GM12878 (cell line): Measurements from ENCODE around the gene NARF. TPM values are rescaled to one million over a fixed set of nuclear protein-coding genes. Genes with fewer than 3 reads are reported as not detected.

ENCODE experiments used
- ATAC-seq: fragments of 200-7000 bp; cut with Tn5 transposase; 3 replicates; pipeline ENCODE4 v1.9.1; 2020; ENCODE audit warnings: mild to moderate bottlenecking, moderate library complexity
- BruUV-seq: library from RNA; stranded (reverse); fragments of 400-500 nt; replicated peaks from 2 replicates; lab custom pipeline; 2021; lab: Mats Ljungman, UMichigan
- CTCF ChIA-PET: fragments of 300-600 bp; sonication (Branson Sonifier 250); formaldehyde crosslinking; extraction: SDS; loops from one replicate; lab custom pipeline; 2021; ENCODE audit warnings: inconsistent platforms; lab: Yijun Ruan, JAX
- POLR2A ChIA-PET: fragments of 350-600 bp; formaldehyde crosslinking; extraction: SDS; loops from one replicate; lab custom pipeline; 2021; ENCODE audit warnings: inconsistent platforms; lab: Charles Lee
- RAD21 ChIA-PET: fragments of 300-600 bp; sonication (Branson Sonifier 250); formaldehyde crosslinking; loops from one replicate; lab custom pipeline; 2023; ENCODE audit warnings: antibody characterized with exemption; ENCODE audit not compliant: unreplicated experiment; lab: Charles Lee
- SMC1A ChIA-PET: fragments of 300-600 bp; sonication (Branson Sonifier 250); formaldehyde crosslinking; loops from one replicate; lab custom pipeline; 2023; ENCODE audit not compliant: unreplicated experiment, uncharacterized antibody; lab: Charles Lee
- DNase-seq: peaks from one replicate; pipeline ENCODE4 v3.0.0-alpha.2; 2011; ENCODE audit warnings: low read depth, low spot score
- FAIRE-seq: peaks from 3 replicates; lab custom pipeline; 2011; peaks lifted over from hg19 to GRCh38; lab: Jason Lieb, UNC
- H2AFZ ChIP-seq: 2 replicates; pipeline ENCODE4 v1.6.0; 2011; ENCODE audit warnings: low read depth, low read length, control low read depth; ENCODE audit not compliant: control insufficient read depth
- H3K27ac ChIP-seq: 2 replicates; pipeline ENCODE4 v1.5.1; 2011; ENCODE audit warnings: control low read depth; ENCODE audit not compliant: control insufficient read depth, insufficient read depth
- H3K27me3 ChIP-seq, 2 experiments: replicated peaks in 1 of 2; 2 replicates each; pipeline versions ENCODE4 v1.6.0 to v1.6.1; 2011; ENCODE audit warnings: low read length in 1 of 2; ENCODE audit not compliant: control insufficient read depth in 2 of 2, insufficient read depth in 2 of 2
- H3K36me3 ChIP-seq, 2 experiments: 2 replicates each; pipeline ENCODE4 v1.5.1; 2011; ENCODE audit warnings: low read length in 1 of 2; ENCODE audit not compliant: control insufficient read depth in 2 of 2, insufficient read depth in 2 of 2
- H3K4me1 ChIP-seq: 2 replicates; pipeline ENCODE4 v1.6.1; 2011; ENCODE audit warnings: mild to moderate bottlenecking, low read length, moderate library complexity, mixed read lengths; ENCODE audit not compliant: control insufficient read depth, insufficient read depth
- H3K4me2 ChIP-seq: 2 replicates; pipeline ENCODE4 v1.6.0; 2011; ENCODE audit warnings: control low read depth; ENCODE audit not compliant: control insufficient read depth, insufficient read depth
- H3K4me3 ChIP-seq: fragments of 200-600 bp; sonication (generic); 2 replicates; pipeline ENCODE4 v1.5.1; 2016
- H3K79me2 ChIP-seq: 2 replicates; pipeline ENCODE4 v1.6.0; 2011; ENCODE audit warnings: low read length; ENCODE audit not compliant: control insufficient read depth, insufficient read depth
- H3K9ac ChIP-seq: 2 replicates; pipeline ENCODE4 v1.8.0; 2011; ENCODE audit warnings: low read length, control low read depth, mixed read lengths; ENCODE audit not compliant: control insufficient read depth, insufficient read depth
- H3K9me3 ChIP-seq: replicated peaks from 3 replicates; pipeline ENCODE4 v1.5.1; 2011; ENCODE audit warnings: mild to moderate bottlenecking, low read length; ENCODE audit not compliant: control insufficient read depth, insufficient read depth
- H4K20me1 ChIP-seq: 2 replicates; pipeline ENCODE4 v1.6.0; 2011; ENCODE audit not compliant: control insufficient read depth, insufficient read depth
- BRCA1 ChIP-seq: IDR thresholded peaks from 2 replicates; pipeline ENCODE4 v1.6.1; 2011; ENCODE audit warnings: low read depth, low read length, improper control_type of control experiment
- CTCF ChIP-seq, 3 experiments: IDR thresholded peaks in 2 of 3; conservative IDR thresholded peaks in 1 of 3; 2 replicates each; pipeline ENCODE4 v1.5.1; 2011; ENCODE audit warnings: low read depth in 3 of 3, low read length in 3 of 3, mild to moderate bottlenecking in 3 of 3, control low read depth in 2 of 3, moderate library complexity in 2 of 3, inconsistent platforms in 1 of 3, mixed read lengths in 1 of 3; ENCODE audit not compliant: control insufficient read depth in 2 of 3, insufficient read depth in 1 of 3; ENCODE audit errors: extremely low read depth in 1 of 3
- HDAC6 ChIP-seq: fragments of 200-600 bp; sonication (generic); IDR thresholded peaks from one replicate; pipeline ENCODE4 v1.8.0; 2017; ENCODE audit warnings: antibody characterized with exemption; ENCODE audit not compliant: unreplicated experiment
- NRF1 ChIP-seq: conservative IDR thresholded peaks from 2 replicates; pipeline ENCODE4 v1.6.1; 2011; ENCODE audit warnings: mild to moderate bottlenecking, low read depth, low read length, improper control_type of control experiment
- PRDM15 ChIP-seq: fragments of 450-650 bp; formaldehyde crosslinking; IDR thresholded peaks from 2 replicates; pipeline ENCODE4 v1.4.0; 2020; ENCODE audit warnings: mild to moderate bottlenecking, moderate library complexity
- RBBP5 ChIP-seq: fragments of 200-600 bp; sonication (generic); conservative IDR thresholded peaks from 2 replicates; pipeline ENCODE4 v1.6.1; 2016
- SMC3 ChIP-seq: IDR thresholded peaks from 2 replicates; pipeline ENCODE4 v1.6.1; 2011; ENCODE audit warnings: low read length, improper control_type of control experiment, borderline replicate concordance
- STAT3 ChIP-seq: IDR thresholded peaks from 2 replicates; pipeline ENCODE4 v1.6.1; 2011; ENCODE audit warnings: low read depth, low read length, improper control_type of control experiment
- TARDBP ChIP-seq: IDR thresholded peaks from 2 replicates; pipeline ENCODE4 v1.6.1; 2016; ENCODE audit warnings: borderline replicate concordance
- ZBED1 ChIP-seq: IDR thresholded peaks from 2 replicates; pipeline ENCODE4 v1.6.1; 2016; ENCODE audit warnings: borderline replicate concordance
- ZBTB33 ChIP-seq: fragments of 450-650 bp; IDR thresholded peaks from 2 replicates; pipeline ENCODE4 v1.6.1; 2017; ENCODE audit warnings: mild to moderate bottlenecking
- ZBTB4 ChIP-seq: fragments of 450-650 bp; formaldehyde crosslinking; IDR thresholded peaks from 2 replicates; pipeline ENCODE4 v1.4.0; 2022; ENCODE audit warnings: mild to moderate bottlenecking, moderate library complexity
- ZNF274 ChIP-seq: IDR thresholded peaks from one replicate; pipeline ENCODE4 v1.8.0; 2011; ENCODE audit not compliant: insufficient read length, insufficient read depth
- ZNF622 ChIP-seq: fragments of 450-650 bp; IDR thresholded peaks from 2 replicates; pipeline ENCODE4 v1.6.1; 2017; ENCODE audit warnings: mild to moderate bottlenecking, inconsistent platforms
- WGBS: methylation state at CpG from one replicate; pipeline ENCODE4 v1.1.6; 2016; ENCODE audit warnings: low lambda C conversion rate; ENCODE audit not compliant: insufficient replicate concordance, insufficient coverage; ENCODE audit errors: missing lambda C conversion rate; 5-methylcytosine and 5-hydroxymethylcytosine counted together
- in situ Hi-C: fragments of 300-500 bp; cut with MboI; formaldehyde crosslinking; loops from 9 replicates; pipeline ENCODE4 v1.14.3; 2018; ENCODE audit warnings: mixed read lengths
- intact Hi-C: fragments of 100-400 bp; cut with micrococcal nuclease; formaldehyde crosslinking; loops from one replicate; pipeline ENCODE4 v1.14.2; 2022; ENCODE audit not compliant: unreplicated experiment
- polyA plus RNA-seq, 11 experiments: library from polyadenylated mRNA; depleted of rRNA in 4 of 11; unstranded in 6 of 11; stranded (reverse) in 5 of 11; fragments of >200 nt; fragmentation: Nextera tagmentation in 4 of 11; fragmentation: Illumina TruSeq in 1 of 11; extraction: Ambion mirVana in 4 of 11; extraction: Trizol in 1 of 11; gene quantifications; 1 replicate in 1 of 11; 2 replicates in 10 of 11; pipeline versions ENCODE4 v1.2.1 to v1.2.3, GENCODE V29; 2011 to 2016; ENCODE audit warnings: inconsistent platforms in 2 of 11, missing spikeins in 2 of 11, low read depth in 1 of 11
- total RNA-seq, 4 experiments: library from RNA; depleted of rRNA in 3 of 4; stranded (reverse); fragments of >200 nt in 3 of 4; fragmentation: Illumina TruSeq in 1 of 4; extraction: Trizol in 1 of 4; gene quantifications; 2 replicates each; pipeline versions ENCODE4 v1.2.1 to v1.2.3, GENCODE V29; 2013 to 2021

NARF gene
- total and polyA plus RNA-seq, 10 of the 15 experiments (the other 5 are each of a cell fraction or from before 2014, with no cell fraction given) = 16.7 to 126 (median 47.5) TPM

GRCh38 chr17:82502207-82502606 is 43.7 kb downstream of the NARF start:
- Histone ChIP-seq H3K36me3 (no peaks in the 10 kb centered on the region), H2AFZ (no peak overlapping the region), H3K4me1 (peaks cover 15% of the 10 kb centered on the region), H4K20me1 (no peaks in the 10 kb centered on the region), H3K9me3 (no peaks in the 10 kb centered on the region), H3K4me2 (peak overlapping the region; percentile 23; the same call in 1 of the 2 replicates), H3K4me3 (no peak overlapping the region), H3K27ac (no peak overlapping the region), H3K27me3 (no peaks in the 10 kb centered on the region), H3K79me2 (no peaks in the 10 kb centered on the region), H3K9ac (no peak overlapping the region)
- SMC1A ChIA-PET = no interaction called here
- no peak for ATAC-seq
- DNase-seq = no peak
- RAD21 ChIA-PET = interaction anchor here (0.7 kb wide), 1 partner anchor 48 kb away, joined by 3 read pairs; no protein-coding TSS in a partner anchor
- FAIRE-seq = no peak
- intact Hi-C loops = no loop called here
- no TSS peak for BruUV-seq
- WGBS = 45% methylated on average over 8 of the region's 8 CpGs
- POLR2A ChIA-PET = interaction anchor here (0.6 to 2.5 kb wide), 2 partner anchors 17 to 36 kb away, joined by 3 to 7 read pairs; partner anchors contain the start of gene FOXK2
- CTCF ChIA-PET = no interaction called here
- TF ChIP-seq SMC3 = no peak
- TF ChIP-seq HDAC6 = no peak
- no peak for TF ChIP-seq RBBP5
- no peak for TF ChIP-seq PRDM15 (CRISPR knock-in tag)
- TF ChIP-seq STAT3 = no peak
- no peak for TF ChIP-seq TARDBP
- TF ChIP-seq NRF1 = no peak
- TF ChIP-seq ZBTB33 = no peak
- no peak for TF ChIP-seq CTCF (IDR thresholded peaks at IDR 0.05 in 2 of 3, conservative IDR thresholded peaks at IDR 0.05 in 1 of 3; ENCODE audit: control insufficient read depth in 2 of 3, extremely low read depth in 1 of 3, insufficient read depth in 1 of 3, low read depth in 3 of 3, low read length in 3 of 3)
- no peak for TF ChIP-seq BRCA1
- no peak for TF ChIP-seq ZNF622
- TF ChIP-seq ZBED1 = no peak
- TF ChIP-seq ZBTB4 (CRISPR knock-in tag) = no peak
- TF ChIP-seq ZNF274 = no peak
- in situ Hi-C loops = no loop called here
